Measurements from ENCODE around the gene AFAP1.
A peak's percentile ranks its signal among the peaks of the same experiment; 100 is the strongest.

The AFAP1 gene

DNA sequence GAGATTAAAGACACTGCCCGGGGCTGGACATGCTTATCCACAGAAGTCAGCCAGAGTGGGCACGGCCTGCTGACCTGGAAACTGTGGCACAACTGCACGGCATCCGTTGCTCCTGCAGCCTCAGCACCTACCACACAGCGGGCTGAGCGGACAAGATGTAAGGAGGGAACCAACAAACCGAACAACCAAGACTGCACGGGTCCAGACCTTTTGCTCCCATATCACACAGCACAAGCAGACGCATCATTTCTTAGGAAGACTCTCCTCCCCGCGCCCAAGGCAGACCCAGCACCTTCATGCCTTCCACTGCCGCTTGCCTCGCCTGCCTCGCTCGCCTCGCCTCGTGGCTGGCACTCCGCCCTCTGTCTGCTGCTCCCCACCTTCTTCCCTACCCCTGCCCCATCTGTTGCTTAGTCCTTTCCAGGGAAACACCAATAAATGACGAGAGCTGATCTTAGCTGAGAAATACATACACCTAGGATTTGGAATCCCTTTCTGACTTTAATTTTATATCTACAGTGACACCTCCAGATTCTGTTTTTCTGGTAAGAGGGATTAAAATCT is 79.0 kb downstream of the AFAP1 start:
- DNase-seq = no peak

DNA sequence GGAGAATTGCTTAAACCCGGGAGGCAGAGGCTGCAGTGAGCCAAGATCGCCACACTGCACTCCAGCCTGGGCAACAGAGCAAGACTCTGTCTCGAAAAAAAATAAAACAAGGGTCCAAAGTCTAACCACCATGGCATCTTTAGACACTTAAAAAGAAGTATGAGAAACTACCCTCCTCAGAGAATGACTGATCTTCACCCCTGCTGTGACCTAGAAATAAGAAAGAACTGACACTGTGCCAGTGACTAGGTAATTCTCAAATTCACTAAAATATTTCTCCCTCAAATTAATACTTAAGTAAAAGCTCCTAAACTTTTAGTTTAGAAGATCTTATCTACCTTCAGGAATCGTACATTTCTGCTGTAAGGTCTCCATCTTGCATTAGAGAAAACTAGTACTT is 80.3 kb downstream of the AFAP1 start:
- DNase-seq = no peak

DNA sequence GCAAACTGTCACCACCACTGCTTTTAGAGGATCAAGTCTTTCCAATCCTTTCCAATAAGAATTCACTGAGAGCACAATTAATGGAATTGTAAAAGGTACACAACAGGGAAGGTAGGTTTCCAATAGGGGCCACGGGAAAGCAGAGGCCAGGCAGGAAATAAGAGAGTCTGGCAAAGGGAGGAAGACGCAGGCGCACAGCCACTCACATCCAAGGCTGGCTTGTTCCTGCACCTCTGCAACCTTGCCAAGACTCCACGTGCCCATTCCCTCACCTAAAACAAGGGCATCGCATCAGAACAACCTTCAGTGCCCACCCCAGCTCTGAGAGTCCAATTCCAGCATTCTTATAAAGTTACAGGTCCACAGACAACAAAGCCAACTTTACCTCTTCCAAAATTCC is 81.2 kb downstream of the AFAP1 start:
- no peak for DNase-seq

DNA sequence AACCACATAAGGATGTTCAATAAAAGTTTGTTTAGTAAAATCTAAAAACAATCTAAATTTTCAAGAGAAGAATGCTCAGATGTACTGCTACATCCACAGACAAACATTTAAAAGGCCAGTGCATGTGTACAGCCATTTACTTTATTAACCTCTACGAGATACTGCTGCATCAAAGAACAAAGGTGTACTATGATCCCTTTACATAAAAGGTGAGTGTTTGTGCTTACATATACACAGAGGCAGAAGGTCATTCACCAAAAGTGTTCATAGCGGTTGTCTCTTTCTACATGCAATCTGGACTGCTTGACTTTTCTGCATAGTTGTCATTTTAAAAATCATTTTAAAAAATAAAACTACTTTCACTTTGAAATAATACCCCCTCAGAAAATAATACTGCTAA is 81.7 kb downstream of the AFAP1 start:
- DNase-seq = no peak

DNA sequence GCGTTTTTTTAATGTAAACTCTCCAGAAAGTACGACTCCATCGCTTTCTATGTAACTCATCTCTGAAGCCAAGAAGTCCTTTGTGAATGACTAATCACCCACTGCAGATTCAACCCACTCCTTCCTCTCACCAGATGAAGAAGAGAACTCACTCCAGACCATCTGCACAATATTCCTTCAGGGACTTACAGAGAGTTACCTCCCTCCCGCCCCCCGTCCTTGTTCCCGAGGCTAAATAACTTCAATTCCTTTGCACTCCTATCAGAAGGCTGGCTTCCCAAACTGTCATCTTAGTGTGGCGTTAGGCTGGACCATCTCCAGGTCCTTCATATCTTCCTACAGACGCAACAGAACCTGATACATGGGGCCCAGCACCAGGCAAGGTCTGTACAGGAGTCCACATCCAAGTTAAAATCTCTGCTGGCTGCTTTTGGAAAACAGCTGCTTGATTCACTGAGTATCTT is 82.4 kb downstream of the AFAP1 start:
- DNase-seq = no peak

DNA sequence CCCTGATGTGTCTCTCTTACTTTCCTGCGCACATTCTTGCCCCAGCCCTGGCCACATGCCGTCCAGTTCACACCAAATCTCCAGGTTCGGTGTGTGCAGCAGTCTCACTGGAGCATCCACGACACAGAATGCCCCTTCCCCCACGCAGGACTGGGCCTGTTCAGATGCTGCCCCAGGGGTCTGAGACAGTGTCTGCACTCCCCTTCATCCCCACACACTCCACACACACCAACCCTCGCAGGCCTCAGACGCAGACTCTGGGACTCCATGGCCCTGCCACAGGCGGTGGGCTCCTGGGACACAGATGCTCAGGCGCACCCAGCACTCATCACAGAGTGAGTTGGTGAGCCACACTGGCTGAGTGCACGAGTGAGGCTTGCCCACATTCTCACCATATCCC is 83.9 kb downstream of the AFAP1 start:
- no peak for DNase-seq

DNA sequence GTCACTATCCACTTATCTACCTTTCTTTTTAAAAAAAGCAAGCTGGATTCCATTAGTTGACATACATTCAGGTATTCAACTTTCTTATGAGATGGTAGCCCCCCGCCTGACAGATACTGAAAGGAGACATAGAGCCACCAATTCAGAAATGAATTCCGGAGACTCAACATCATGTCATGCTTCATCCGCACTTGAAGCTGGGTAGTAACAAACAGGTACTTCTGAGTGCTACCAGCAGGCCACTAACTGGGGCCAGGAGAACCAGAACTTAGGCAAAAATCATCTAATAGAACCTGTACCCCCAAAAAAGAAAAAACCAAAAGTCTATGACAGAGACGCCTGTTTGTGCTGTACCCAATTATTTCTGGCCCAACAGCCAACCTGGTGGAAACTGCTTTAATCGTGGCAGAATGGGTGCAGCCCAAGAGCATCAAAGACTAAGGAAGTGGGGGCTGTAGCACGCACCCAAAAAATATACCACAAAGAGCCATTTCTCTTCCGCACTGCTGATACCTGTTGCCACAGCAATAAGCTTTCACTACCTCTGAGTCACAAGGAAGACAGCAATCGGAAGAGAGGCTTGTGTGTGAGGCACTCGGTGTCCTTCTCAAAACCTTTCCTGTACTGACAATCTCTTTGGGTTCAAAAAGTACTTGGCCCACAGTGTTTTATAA is 84.8 kb downstream of the AFAP1 start:
- DNase-seq = no peak

DNA sequence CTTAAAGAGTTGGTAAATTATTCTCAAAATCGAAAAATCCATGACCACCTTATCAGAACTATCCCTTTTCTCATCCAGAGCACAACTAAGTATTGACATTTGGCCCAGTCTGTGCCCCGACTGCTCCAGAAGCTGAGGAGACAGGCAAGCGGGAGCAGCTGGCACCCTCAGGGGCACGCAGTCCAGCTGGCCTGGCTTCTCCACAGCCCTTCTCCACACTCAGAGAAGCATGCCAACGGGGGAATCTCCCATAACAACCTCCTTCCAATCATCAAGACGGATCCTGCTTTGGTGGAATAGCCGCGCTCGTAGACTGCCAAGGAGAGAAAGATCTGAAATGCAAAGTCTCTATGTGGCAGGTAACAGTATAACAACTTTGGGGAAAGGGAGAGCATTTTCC is 85.4 kb downstream of the AFAP1 start:
- no peak for DNase-seq

DNA sequence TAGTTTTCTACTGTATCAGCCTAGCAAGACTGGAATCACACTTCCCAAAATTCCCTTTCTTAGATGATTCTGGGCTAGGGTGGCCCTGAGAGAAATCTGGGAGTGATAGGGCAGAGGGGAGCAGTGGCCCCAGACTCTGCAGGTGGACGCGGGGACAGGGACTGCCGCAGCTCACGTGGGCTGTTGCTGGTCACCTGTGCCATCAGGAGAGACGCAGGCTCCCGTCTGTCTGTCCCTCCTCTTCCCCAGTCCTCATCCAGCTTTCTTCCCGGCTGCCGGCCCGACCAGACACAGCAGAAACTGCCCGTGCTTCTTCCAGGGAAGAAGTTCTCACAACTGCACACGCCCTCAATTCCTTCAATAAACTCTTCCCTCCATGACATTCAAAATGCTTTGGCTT is 86.4 kb downstream of the AFAP1 start:
- no peak for DNase-seq

DNA sequence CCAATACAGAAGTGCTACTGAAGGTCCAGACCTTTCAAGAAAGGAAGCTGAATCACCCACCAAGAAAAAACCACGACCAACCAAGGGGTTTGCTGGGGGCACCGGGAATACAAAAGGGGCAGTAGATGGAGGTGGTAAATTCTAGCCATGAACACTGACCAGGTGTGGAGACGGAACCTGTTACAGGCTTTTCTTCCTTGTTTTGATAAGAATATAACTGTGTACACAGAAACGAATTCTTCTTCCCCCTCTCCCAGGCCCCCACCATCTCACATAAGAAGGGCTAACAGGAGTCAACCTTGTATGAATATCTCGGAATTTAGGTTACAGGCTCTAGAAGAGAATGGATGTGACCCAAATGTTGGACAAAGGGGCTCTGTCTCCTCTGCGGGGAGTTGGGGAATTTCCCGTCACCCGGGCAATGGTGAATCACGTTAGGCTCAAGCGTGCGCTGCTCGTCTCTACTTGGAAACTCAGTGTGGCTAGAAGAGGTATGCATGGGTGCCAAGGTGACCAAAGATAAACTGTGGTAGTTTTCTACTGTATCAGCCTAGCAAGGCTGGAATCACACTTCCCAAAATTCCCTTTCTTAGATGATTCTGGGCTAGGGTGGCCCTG is 87.0 kb downstream of the AFAP1 start:
- no peak for DNase-seq

DNA sequence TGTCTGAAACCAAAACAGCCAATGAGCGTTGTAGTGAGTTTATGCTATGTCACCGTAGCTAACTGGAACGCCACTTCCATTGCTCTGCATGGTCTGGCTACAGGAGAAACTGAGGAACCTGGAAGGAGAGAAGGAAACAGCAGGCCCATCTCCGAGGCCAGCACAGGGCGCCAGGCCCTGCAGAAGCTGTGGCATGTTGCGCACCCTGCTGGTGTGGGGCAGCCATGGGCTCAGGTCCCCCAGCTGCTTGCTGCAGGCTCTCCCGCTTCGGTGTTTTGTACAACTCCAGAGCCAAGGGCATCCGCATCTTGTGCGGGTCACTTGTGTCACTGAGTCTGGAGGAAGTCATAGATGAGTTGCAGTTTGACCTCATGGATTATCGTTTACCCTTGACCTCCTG is 89.2 kb downstream of the AFAP1 start:
- DNase-seq = no peak

DNA sequence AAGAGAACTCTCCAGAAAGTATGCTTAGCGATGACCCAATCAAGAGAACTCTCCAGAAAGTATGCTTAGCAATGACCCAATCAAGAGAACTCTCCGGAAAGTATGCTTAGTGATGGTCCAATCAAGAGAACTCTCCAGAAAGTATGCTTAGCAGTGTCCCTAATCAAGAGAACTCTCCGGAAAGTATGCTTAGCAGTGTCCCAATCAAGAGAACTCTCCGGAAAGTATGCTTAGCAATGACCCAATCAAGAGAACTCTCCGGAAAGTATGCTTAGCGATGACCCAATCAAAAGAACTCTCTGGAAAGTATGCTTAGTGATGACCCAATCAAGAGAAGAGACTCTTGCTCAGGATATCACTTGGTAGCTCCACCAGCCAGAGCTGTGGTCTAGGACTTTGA is 92.5 kb downstream of the AFAP1 start:
- DNase-seq = no peak

DNA sequence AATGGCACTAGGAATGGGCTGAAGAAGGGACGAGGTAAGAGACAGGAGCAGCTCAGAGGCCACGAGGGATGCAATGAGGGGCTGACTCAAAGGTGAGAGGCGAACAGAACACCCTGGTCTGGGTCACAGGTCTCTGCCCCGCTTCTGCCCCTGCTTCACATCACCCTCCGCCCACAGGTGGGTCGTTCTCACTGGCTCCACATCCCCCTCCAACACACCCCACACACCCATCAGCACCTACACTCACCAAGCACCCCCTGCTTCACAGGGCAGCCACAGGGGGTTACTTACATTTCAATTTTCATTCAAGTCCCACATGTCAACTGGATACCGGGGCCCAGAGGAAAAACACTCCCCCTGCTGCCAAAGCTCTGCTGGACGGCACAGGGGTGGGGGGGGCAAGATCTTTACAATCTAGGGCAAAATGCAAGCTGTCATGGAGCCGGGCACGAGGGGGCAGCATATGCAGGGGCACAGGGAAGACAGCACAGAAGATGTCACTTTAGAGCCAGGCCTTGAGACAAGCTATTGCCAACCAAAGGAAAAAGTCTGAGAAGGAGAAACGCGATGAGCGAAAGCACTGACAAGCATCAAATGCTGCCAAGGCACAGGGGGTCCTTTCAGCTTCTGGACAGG is 94.0 kb downstream of the AFAP1 start:
- DNase-seq = no peak

DNA sequence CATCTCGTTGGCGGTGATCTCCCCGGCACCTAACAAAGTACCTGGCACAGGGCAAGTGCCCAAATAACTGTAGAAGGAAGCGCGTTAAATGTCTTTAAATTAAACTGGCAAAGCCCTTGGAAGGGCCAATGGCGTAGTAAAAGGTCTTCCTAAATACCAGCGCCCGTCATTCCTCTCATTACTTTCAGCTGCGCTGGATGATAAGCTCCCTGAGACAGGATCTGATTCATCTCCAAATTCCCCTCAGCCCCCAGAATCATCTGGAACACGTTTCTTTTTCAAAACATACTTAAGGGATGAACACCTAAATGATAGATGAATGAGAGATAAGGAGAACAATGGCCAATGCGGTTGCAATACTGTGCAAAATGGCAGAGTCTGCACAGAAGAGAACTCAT is 95.1 kb downstream of the AFAP1 start:
- no peak for DNase-seq

DNA sequence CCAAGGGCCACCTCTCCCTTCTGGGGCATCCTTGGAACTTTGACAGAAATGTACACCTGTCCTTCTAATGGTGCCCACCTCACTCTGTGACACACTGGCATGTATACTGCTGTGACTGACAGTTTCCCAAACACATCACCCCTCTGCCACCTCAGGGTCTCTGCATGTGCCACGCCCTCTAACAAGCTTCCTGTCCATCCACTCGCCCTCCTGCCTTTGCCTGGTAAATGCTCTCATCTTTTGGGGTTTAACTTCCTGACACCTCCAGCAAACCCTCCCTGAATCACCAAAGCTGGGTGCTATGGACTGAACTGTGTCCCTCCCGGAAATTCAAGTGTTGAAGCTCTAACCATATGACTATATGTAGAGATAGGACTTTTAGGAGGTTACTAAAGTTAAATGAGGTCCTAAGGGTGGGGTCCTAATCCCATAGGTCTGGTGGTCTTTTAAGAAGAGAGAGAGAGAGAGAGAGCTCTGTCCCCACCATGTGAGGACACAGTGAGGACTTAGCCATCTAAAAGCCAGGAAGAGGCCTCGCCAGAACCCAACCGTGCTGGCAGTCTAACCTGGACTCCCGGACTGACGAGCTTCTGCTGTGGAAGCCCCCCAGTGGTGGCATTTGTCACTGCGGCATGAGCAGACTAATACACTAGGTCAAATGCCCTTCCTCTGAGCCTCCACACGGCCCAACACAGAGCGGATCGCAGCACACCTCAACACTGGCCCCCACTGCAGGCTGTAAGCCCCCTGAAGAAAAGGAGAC is 95.6 kb downstream of the AFAP1 start:
- DNase-seq = peak in 1 of 2 experiments; percentile 4

DNA sequence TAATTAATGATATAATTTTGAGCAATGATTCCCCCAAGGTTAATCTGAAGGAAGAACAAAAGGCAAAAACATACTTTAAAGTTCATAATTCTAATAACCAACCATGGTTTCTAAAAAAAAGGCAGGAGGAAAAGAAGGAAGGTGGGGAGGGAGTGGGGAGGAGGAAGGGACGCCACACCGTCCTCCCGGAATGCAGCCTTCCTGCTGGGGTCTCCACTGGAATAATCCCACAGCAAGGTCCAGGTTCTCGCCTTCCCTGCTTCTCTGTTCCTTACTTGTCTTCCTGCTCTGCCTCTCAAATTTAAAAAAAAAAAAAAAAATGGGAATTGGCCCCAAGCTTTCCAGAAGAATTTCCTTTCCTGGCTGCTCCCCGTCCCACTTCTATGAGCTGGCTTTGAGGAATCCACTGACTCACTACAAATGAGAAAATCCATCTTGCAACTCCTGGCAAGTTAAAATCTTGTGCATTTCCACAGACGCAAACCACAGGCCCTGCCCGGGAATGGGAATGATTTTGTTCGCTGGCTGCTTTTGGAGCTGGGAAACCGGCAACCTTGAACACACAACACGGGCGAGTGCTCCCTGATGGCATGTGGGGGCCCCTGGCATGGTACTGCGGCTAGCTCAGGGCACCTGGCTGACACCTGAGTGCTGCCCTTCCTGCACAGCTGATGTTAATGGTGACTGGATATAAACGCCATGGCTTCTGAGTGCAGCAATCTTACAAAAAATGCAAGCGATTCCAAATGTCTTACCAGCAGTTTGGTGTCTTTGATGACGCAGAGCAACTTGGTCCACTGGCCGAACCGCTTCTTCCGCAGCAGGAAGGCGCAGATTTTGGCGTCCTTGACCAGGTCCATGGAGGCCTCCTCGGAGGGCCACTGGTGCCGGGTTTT is 97.0 kb downstream of the AFAP1 start:
- DNase-seq = no peak

DNA sequence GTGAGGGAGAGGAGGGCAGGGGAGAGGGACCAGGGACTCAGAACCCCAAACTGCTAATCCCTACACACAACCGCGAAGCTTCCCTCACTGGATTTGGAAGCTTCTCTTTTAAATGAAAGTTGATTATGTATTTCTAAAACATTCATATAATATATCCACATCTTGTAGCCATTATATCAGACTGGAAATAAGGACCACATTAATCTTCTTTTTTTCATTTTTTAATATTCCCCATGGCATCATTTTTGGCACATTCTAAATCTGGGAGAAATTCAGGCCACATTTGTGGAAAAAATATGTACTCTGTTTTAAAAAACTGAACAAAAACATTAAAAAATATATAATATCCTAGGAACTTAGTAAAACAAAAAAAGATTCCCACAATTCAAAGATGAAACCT is 97.8 kb downstream of the AFAP1 start:
- no peak for DNase-seq

DNA sequence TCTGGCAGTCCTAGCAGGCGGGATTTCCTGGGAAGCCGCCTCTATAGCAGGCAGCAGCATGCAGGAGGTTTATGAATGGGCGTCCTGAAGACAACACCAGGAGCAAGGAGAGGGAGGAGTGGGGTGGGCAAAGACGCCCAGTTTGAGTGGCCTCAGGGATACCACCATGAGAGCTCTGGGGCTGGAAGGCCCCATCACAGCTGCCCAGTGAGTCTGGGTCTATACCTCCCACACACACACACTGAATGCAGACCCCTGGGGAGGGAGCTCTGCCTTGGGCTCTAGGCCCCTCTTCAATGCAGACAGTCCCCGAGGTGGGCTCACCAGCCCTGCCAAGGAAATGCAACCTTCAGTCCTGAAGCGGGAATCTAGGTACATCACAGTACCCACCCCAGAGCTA is 98.6 kb downstream of the AFAP1 start:
- no peak for DNase-seq

DNA sequence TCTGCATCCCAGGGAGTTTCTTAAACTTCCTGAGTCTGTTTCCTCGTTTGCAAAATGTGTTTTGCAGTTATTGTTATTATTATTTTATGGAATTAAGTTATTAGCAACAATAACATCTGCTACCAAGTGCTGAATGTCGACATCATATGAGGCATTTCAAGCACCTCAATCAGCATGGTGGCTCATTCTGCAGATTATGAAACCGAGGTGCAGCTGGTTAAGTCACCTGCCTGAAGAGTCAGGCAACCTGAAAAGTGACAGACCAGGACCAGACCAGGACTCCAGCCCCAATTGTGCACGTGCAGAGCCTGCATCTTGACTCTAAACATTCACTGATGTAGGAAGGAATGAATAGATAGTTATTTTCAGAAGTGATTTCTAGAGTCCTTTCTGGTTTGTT is 99.8 kb downstream of the AFAP1 start:
- DNase-seq = no peak

DNA sequence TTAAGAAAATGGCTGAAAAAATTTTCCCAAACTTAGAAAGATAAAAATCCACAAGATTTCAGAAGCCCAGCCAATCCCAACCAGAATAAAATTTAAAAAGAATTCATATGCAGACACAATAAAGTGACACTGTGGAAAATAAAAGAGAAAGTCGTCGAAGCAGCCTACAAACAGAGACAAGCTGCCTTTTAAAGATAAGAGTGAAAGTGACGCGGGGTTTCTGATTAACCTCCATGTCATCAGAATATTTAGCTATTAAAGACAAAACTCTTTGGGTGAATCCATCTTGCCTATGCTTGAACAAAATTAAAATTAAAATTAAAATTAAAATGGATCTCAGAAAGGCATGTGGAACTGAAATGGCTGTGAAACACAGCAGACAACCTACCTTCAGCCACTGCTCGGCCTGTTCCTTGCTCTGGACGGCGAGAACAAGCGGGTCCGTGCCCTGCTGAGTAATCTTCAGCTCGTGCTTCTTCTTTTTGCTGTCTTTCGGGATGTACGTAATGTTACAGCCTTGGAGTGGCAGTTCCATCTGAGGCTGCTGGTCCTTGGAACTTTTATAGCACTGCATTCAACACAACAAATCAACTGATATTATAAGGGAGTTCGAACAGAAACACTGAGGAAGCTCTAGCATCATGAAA is 101.4 kb downstream of the AFAP1 start:
- no peak for DNase-seq

DNA sequence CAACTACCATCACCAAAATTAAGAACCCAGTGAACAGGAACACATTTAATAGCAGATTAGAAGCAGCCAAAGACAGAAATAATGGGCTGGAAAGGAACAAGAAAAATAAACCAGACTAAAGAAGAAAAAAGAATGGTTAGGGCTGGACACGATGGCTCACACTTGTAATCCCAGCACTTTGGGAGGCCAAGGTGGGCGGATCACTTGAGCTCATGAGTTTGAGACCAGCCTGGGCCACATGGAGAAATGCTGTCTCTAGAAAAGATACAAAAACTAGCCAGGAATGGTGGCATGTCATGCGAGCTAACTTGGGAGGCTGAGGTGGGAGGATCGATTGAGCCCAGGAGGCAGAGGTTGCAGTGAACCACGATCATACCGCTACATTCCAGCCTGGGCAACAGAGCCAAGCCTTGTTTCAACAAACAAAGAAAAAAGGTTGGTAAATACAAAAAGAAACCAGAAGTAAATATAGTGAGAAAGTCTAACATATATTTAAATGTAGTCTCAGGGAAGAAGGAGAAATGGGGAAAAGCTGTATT is 102.0 kb downstream of the AFAP1 start:
- no peak for DNase-seq
